BJ (cell line): ENCODE results near the gene TNIK. TPM values are rescaled to one million over a fixed set of nuclear protein-coding genes. Genes with fewer than 3 reads are reported as not detected.

Experiments
- CTCF ChIA-PET: fragments of 350-600 bp; formaldehyde crosslinking; extraction: SDS; loops from one replicate; lab custom pipeline; 2021; ENCODE audit warnings: antibody characterized with exemption, inconsistent platforms; lab: Yijun Ruan, JAX
- POLR2A ChIA-PET: fragments of 300-600 bp; sonication (Branson Sonifier 250); formaldehyde crosslinking; extraction: SDS; loops from one replicate; lab custom pipeline; 2021; ENCODE audit warnings: antibody characterized with exemption; lab: Charles Lee
- DNase-seq: peaks from one replicate; pipeline ENCODE4 v3.0.0-alpha.2; 2011; ENCODE audit warnings: low read depth
- H3K27me3 ChIP-seq: 2 replicates; pipeline ENCODE4 v1.6.0; 2011; ENCODE audit warnings: low read length; ENCODE audit not compliant: control insufficient read depth, insufficient read depth
- H3K36me3 ChIP-seq: 2 replicates; pipeline ENCODE4 v1.5.1; 2011; ENCODE audit warnings: low read length; ENCODE audit not compliant: control insufficient read depth, insufficient read depth
- H3K4me3 ChIP-seq: 2 replicates; pipeline ENCODE4 v1.5.1; 2011; ENCODE audit warnings: low read depth, mild to moderate bottlenecking, control low read depth, low read length
- CTCF ChIP-seq: IDR thresholded peaks from 2 replicates; pipeline ENCODE4 v1.5.1; 2011; ENCODE audit warnings: low read depth, mild to moderate bottlenecking, control low read depth, inconsistent platforms, low read length, moderate library complexity; ENCODE audit not compliant: insufficient read depth
- polyA plus RNA-seq: library from polyadenylated mRNA; depleted of rRNA; stranded (reverse); fragments of >200 nt; gene quantifications from 2 replicates; pipeline ENCODE4 v1.2.3, GENCODE V29; 2011
- small RNA-seq: library from RNA; depleted of rRNA; stranded (forward); fragments of <200 nt; gene quantifications from one replicate; pipeline ENCODE3, GENCODE V24; 2012; ENCODE audit warnings: low replicate concordance, low read depth; ENCODE audit not compliant: insufficient read length

The TNIK gene
- polyA plus RNA-seq, 1 experiment = 2.1 TPM

GRCh38 chr3:171013822-171014748 is 446.1 kb downstream of the TNIK start:
- no peak for TF ChIP-seq CTCF
- DNase-seq = no peak
- no peaks in the 10 kb centered on the region for H3K27me3 ChIP-seq
- no peak overlapping the region for H3K4me3 ChIP-seq
- H3K36me3 ChIP-seq = no peaks in the 10 kb centered on the region
- ChIA-PET CTCF (interaction anchor here (1.3 kb wide), 1 partner anchor 758 kb away, joined by 3 read pairs; no protein-coding TSS in a partner anchor), POLR2A (interaction anchor here (0.6 kb wide), 1 partner anchor 75 kb away, joined by 3 read pairs; no protein-coding TSS in a partner anchor)

GRCh38 chr3:171011873-171012336 is 448.3 kb downstream of the TNIK start:
- no peak for TF ChIP-seq CTCF
- ChIA-PET CTCF (interaction anchor here (1.5 kb wide), 1 partner anchor 38 kb away, joined by 5 read pairs; no protein-coding TSS in a partner anchor), POLR2A (interaction anchor here (0.6 kb wide), 1 partner anchor 460 kb away, joined by 3 read pairs; no protein-coding TSS in a partner anchor)

More at GRCh38 chr3:171011873-171012336, 448.3 kb downstream of the TNIK start:
- no peak overlapping the region for H3K4me3 ChIP-seq
- H3K36me3 ChIP-seq = no peaks in the 10 kb centered on the region
- H3K27me3 ChIP-seq = no peaks in the 10 kb centered on the region
- no peak for DNase-seq

Small RNA genes lying within 50 kb of the gene (small RNA-seq; reads per million reads assigned to genes)
- gene MIR569 (not detected), gene RF00019 (not detected), gene RNU6-348P (not detected)
